Endothelial cell of umbilical vein (primary cell): Measurements from ENCODE around the gene WASF2. TPM values are rescaled to one million over a fixed set of nuclear protein-coding genes. Genes with fewer than 3 reads are reported as not detected.

ENCODE experiments used
- BruUV-seq: library from RNA; stranded (reverse); fragments of 400-500 nt; replicated peaks from 2 replicates; lab custom pipeline; 2021; lab: Mats Ljungman, UMichigan
- CTCF ChIA-PET: fragments of 300-600, 350-600 bp; sonication (Branson Sonifier 250); formaldehyde crosslinking; loops from one replicate; lab custom pipeline; 2021; ENCODE audit warnings: antibody characterized with exemption, inconsistent platforms; lab: Charles Lee
- POLR2A ChIA-PET: fragments of 300-600, 350-600 bp; sonication (Branson Sonifier 250); formaldehyde crosslinking; loops from one replicate; lab custom pipeline; 2021; ENCODE audit warnings: antibody characterized with exemption, inconsistent platforms; lab: Charles Lee
- DNase-seq: peaks from one replicate; pipeline ENCODE4 v3.0.0-alpha.2; 2011; ENCODE audit warnings: low read depth, low spot score
- FAIRE-seq: peaks from 2 replicates; lab custom pipeline; 2011; peaks lifted over from hg19 to GRCh38; lab: Jason Lieb, UNC
- H2AFZ ChIP-seq: 2 replicates; pipeline ENCODE4 v1.6.0; 2012; ENCODE audit warnings: low read depth, low read length, control low read depth, inconsistent platforms
- H3K27ac ChIP-seq: 2 replicates; pipeline ENCODE4 v1.5.1; 2011; ENCODE audit warnings: low read depth, mild to moderate bottlenecking, control low read depth, low read length, moderate library complexity; ENCODE audit not compliant: insufficient read depth
- H3K27me3 ChIP-seq, 2 experiments: 2 replicates each; pipeline versions ENCODE4 v1.6.0 to v1.6.1; 2011; ENCODE audit warnings: low read length in 2 of 2, mixed read lengths in 1 of 2; ENCODE audit not compliant: control insufficient read depth in 2 of 2, insufficient read depth in 2 of 2
- H3K36me3 ChIP-seq, 2 experiments: 2 replicates in 1 of 2; 3 replicates in 1 of 2; pipeline ENCODE4 v1.5.1; 2011; ENCODE audit warnings: low read length in 2 of 2, mild to moderate bottlenecking in 1 of 2, moderate library complexity in 1 of 2; ENCODE audit not compliant: control insufficient read depth in 2 of 2, insufficient read depth in 2 of 2; ENCODE audit errors: extremely low read depth in 1 of 2
- H3K4me1 ChIP-seq: 3 replicates; pipeline ENCODE4 v1.5.1; 2011; ENCODE audit warnings: mild to moderate bottlenecking, low read length; ENCODE audit not compliant: control insufficient read depth, insufficient read depth; ENCODE audit errors: extremely low read depth
- H3K4me2 ChIP-seq: 2 replicates; pipeline ENCODE4 v1.6.1; 2011; ENCODE audit warnings: low read length, control low read depth, mixed read lengths; ENCODE audit not compliant: insufficient read depth
- H3K4me3 ChIP-seq, 3 experiments: fragments of 200-600 bp in 1 of 3; sonication (generic), shearing (Covaris generic) in 1 of 3; replicated peaks in 1 of 3; 2 replicates each; pipeline ENCODE4 v1.5.1; 2011 to 2016; ENCODE audit warnings: control low read depth in 3 of 3, low read length in 3 of 3, mild to moderate bottlenecking in 2 of 3, inconsistent platforms in 1 of 3, low read depth in 1 of 3, moderate library complexity in 1 of 3; ENCODE audit not compliant: insufficient read depth in 1 of 3
- H3K79me2 ChIP-seq: 2 replicates; pipeline ENCODE4 v1.6.0; 2012; ENCODE audit warnings: low read length, inconsistent platforms; ENCODE audit not compliant: control insufficient read depth, insufficient read depth
- H3K9ac ChIP-seq: replicated peaks from 2 replicates; pipeline ENCODE3; 2011; ENCODE audit warnings: low read length, control low read depth; ENCODE audit not compliant: insufficient read depth; ENCODE audit errors: extremely low read depth
- H3K9me1 ChIP-seq: replicated peaks from 3 replicates; pipeline ENCODE4 v1.6.0; 2011; ENCODE audit warnings: mild to moderate bottlenecking, low read length; ENCODE audit not compliant: control insufficient read depth, insufficient read depth; ENCODE audit errors: extremely low read depth
- H3K9me3 ChIP-seq: replicated peaks from 2 replicates; pipeline ENCODE4 v1.5.1; 2012; ENCODE audit warnings: low read length, inconsistent platforms; ENCODE audit not compliant: control insufficient read depth, insufficient read depth
- H4K20me1 ChIP-seq: replicated peaks from 2 replicates; pipeline ENCODE3; 2011; ENCODE audit warnings: mild to moderate bottlenecking, low read length; ENCODE audit not compliant: control insufficient read depth, insufficient read depth; ENCODE audit errors: extremely low read depth
- EZH2 ChIP-seq: IDR thresholded peaks from 2 replicates; pipeline ENCODE4 v1.6.1; 2012; ENCODE audit warnings: borderline replicate concordance, low read depth, mild to moderate bottlenecking, moderate library complexity, low read length, inconsistent platforms; ENCODE audit not compliant: severe bottlenecking
- FOS ChIP-seq: IDR thresholded peaks from 2 replicates; pipeline ENCODE4 v1.6.1; 2011; ENCODE audit warnings: mild to moderate bottlenecking, low read length, moderate library complexity, borderline replicate concordance; ENCODE audit not compliant: insufficient read depth
- GATA2 ChIP-seq: IDR thresholded peaks from 2 replicates; pipeline ENCODE4 v1.7.0; 2011; ENCODE audit warnings: low read depth, mild to moderate bottlenecking, moderate library complexity, mixed read lengths, low read length; ENCODE audit not compliant: insufficient read length, insufficient read depth
- JUN ChIP-seq: IDR thresholded peaks from 2 replicates; pipeline ENCODE4 v1.6.1; 2011; ENCODE audit warnings: borderline replicate concordance, low read depth; ENCODE audit not compliant: insufficient read length, insufficient read depth
- MYC ChIP-seq: IDR thresholded peaks from one replicate; pipeline ENCODE4 v1.6.1; 2011; ENCODE audit warnings: mild to moderate bottlenecking, low read depth, low read length
- POLR2A ChIP-seq: IDR thresholded peaks from 2 replicates; pipeline ENCODE4 v1.6.1; 2012; ENCODE audit warnings: low read depth, mild to moderate bottlenecking, control low read depth, low read length
- POLR2AphosphoS5 ChIP-seq: IDR thresholded peaks from 2 replicates; pipeline ENCODE4 v1.6.1; 2012; ENCODE audit warnings: low read depth, mild to moderate bottlenecking, control low read depth, low read length, moderate library complexity; ENCODE audit not compliant: insufficient read depth
- dilution Hi-C: fragments of 300-500 bp; cut with MboI; formaldehyde crosslinking; loops from one replicate; pipeline ENCODE4 v1.15.0; 2019; ENCODE audit warnings: low sequenced_read_pairs; ENCODE audit not compliant: extremely low pct_ligation_motif_present
- intact Hi-C: fragments of 100-400 bp; cut with micrococcal nuclease; formaldehyde crosslinking; loops from one replicate; pipeline ENCODE4 v1.10.0; 2022
- polyA plus RNA-seq, 4 experiments: library from polyadenylated mRNA; depleted of rRNA in 3 of 4; stranded (reverse) in 3 of 4; unstranded in 1 of 4; fragments of >200 nt; gene quantifications; 2 replicates each; pipeline versions ENCODE4 v1.2.1 to v1.2.3, GENCODE V29; 2011 to 2012; ENCODE audit warnings: missing spikeins in 1 of 4
- total RNA-seq: library from RNA; stranded (reverse); gene quantifications from 2 replicates; pipeline ENCODE4 v1.2.3, GENCODE V29; 2021
- TF ChIP-seq, protein P1 (sequence below), 2 donors: IDR thresholded peaks; 1 replicate in 1 of 2; 2 replicates in 1 of 2; pipeline ENCODE4 v1.5.1; 2011; ENCODE audit warnings: low read length in 2 of 2, mild to moderate bottlenecking in 2 of 2, moderate library complexity in 2 of 2, control low read depth in 1 of 2, inconsistent platforms in 1 of 2, low read depth in 1 of 2; ENCODE audit not compliant: insufficient read depth in 1 of 2; ENCODE audit errors: extremely low read depth in 1 of 2
- TF ChIP-seq, protein P2 (sequence below): IDR thresholded peaks from 2 replicates; pipeline ENCODE4 v1.6.1; 2011; ENCODE audit not compliant: insufficient read depth, insufficient read length

Gene WASF2
- total and polyA plus RNA-seq, 2 donors (not counting 3 experiments of a cell fraction or from before 2014, with no cell fraction given): 76.9 to 172 TPM

DNA sequence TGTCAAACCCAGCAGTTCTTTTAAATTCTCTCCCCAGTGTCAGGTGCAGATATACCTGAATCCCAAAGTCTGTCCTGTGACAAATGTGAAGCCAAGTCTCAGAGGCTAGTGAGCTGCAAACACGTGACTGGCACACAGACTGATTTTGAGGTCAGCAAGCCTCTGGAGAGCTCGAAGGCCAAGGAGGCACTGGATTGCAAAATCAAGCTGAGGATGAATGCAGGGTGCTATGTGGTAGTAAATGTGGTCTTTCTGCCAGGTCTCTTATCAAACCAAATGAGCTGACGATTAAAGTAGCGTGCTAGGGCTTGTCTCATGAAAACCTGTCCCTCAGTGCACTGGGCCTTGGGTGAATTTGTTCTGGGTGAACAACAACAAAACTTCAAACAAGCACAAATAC, 77.0 kb downstream of the WASF2 start:
- POLR2A ChIA-PET: interaction anchor here (0.6 kb wide), 1 partner anchor 10 kb away, joined by 3 read pairs; no protein-coding TSS in a partner anchor

More for the DNA sequence above, 77.0 kb downstream of the WASF2 start:
- DNase-seq: no peak
- Histone ChIP-seq H3K4me1 (peaks cover 2% of the 10 kb centered on the region), H2AFZ (no peak overlapping the region), H3K79me2 (no peaks in the 10 kb centered on the region), H3K9me1 (no peaks in the 10 kb centered on the region), H3K27ac (no peak overlapping the region), H3K4me3 (no peak overlapping the region), H3K36me3 (peaks cover 64 to 66% of the 10 kb centered on the region in 2 experiments), H3K4me2 (no peak overlapping the region), H3K9ac (no peak overlapping the region), H3K27me3 (no peaks in the 10 kb centered on the region), H4K20me1 (no peaks in the 10 kb centered on the region), H3K9me3 (no peaks in the 10 kb centered on the region)
- dilution Hi-C loops: loop anchor here (25.0 kb wide), 1 partner anchor 174 kb away; no protein-coding TSS in a partner anchor
- intact Hi-C loops: no loop called here
- TF ChIP-seq POLR2AphosphoS5 (no peak), FOS (no peak), JUN (no peak), POLR2A (no peak), MYC (no peak), GATA2 (no peak), EZH2 (no peak)
- TF ChIP-seq, protein P1, sequence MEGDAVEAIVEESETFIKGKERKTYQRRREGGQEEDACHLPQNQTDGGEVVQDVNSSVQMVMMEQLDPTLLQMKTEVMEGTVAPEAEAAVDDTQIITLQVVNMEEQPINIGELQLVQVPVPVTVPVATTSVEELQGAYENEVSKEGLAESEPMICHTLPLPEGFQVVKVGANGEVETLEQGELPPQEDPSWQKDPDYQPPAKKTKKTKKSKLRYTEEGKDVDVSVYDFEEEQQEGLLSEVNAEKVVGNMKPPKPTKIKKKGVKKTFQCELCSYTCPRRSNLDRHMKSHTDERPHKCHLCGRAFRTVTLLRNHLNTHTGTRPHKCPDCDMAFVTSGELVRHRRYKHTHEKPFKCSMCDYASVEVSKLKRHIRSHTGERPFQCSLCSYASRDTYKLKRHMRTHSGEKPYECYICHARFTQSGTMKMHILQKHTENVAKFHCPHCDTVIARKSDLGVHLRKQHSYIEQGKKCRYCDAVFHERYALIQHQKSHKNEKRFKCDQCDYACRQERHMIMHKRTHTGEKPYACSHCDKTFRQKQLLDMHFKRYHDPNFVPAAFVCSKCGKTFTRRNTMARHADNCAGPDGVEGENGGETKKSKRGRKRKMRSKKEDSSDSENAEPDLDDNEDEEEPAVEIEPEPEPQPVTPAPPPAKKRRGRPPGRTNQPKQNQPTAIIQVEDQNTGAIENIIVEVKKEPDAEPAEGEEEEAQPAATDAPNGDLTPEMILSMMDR (IDR thresholded peaks at IDR 0.05; ENCODE audit: extremely low read depth in 1 of 2, insufficient read depth in 1 of 2, low read depth in 1 of 2, low read length in 2 of 2): no peak
- TF ChIP-seq, protein P2, sequence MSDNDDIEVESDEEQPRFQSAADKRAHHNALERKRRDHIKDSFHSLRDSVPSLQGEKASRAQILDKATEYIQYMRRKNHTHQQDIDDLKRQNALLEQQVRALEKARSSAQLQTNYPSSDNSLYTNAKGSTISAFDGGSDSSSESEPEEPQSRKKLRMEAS: no peak
- CTCF ChIA-PET: interaction anchor here (0.8 to 8.0 kb wide), 7 partner anchors 8 to 194 kb away, joined by 3 to 70 read pairs (median 4); no protein-coding TSS in a partner anchor
- BruUV-seq: no TSS peak
- FAIRE-seq: no peak
